Inflammatory macrophage treated with lipopolysaccharide for 1 hour (primary cell): ENCODE data around the gene ZNF132.
"Not testable (repeated sequence)": the region's sequence is repeated elsewhere in the genome, so short reads cannot be mapped to it uniquely, and the experiment has no call there.

Experiments used
- DNase-seq, 2 donors: peaks; one replicate each; pipeline ENCODE4 v3.0.0-alpha.2; 2020 to 2022

Gene ZNF132

DNA sequence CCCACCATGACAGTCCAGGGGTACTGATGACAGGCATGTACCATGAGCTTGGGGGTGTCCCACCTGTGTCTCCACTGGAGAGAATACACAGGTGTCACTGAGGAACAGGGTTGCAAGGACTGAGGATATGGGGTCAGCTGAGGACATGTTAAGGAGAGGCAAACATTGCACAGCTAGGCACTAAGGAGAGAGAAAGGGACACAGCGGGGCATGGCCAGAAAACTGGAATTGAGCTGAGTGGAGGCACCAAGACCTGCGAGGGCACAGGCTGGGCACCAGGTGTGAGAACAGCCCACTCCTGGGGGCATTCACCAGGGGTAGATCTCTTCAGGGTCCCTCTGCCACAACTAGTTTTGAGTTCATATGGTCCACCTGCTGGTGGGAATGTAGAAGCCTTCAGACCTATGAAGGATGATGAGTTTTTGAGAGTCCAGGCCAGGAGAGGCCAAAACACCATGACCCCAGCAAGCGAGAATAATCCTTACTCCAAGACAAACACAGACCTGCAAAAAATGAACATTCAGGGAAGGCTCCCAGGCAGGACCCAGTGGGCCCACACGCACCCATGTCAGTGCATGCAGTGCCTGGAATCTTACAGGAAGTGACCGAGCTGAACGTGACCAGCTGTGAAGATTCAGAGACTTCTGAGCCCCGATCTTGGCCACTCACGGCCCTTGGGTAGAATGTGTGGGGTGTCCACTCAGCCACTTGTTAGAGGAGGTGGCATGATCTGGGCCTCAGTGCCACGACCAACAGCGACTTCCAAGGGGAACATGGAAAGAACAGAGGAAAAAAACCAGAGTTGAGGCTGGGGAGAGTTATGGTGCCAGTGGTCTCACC lies 32.9 kb downstream of the ZNF132 start:
- DNase-seq, result no peak

- DNase-seq, result not testable (repeated sequence)
Observed at GRCh38 chr19:58403920-58404478, 36.0 kb downstream of the ZNF132 start.

DNA sequence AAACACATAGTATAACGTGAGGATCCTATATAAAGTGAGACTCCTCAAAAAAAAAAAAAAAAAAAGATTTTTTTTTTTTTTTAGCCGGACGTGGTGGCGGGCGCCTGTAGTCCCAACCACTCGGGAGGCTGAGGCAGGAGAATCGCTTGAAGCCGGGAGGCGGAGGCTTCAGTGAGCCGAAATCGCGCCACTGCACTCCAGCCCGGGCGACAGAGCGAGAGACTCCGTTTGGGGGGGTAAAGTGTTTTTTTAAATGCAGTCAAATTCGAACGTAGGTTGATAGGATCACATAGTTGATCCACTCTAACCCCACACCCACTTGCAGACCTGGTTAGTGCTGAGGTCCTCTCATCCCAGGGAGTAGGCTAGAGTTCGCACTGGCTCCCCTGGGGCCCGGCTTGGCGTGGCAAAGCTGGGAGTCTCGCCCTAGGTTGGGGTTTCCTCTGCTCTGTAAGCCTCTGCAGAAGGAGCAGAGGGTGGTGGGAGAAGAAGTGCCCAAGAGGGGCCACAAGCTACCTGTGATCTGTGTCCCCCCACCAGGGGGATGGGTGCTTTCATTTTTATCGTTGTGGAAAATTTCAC lies 38.0 kb downstream of the ZNF132 start:
- DNase-seq, result no peak

- peak; percentile 99 for DNase-seq
Observed at GRCh38 chr19:58400916-58401839, 38.8 kb downstream of the ZNF132 start.

GRCh38 chr19:58400316-58400915 lies 39.5 kb downstream of the ZNF132 start:
- no peak for DNase-seq

GRCh38 chr19:58399903-58400302 lies 40.0 kb downstream of the ZNF132 start:
- no peak for DNase-seq

DNA sequence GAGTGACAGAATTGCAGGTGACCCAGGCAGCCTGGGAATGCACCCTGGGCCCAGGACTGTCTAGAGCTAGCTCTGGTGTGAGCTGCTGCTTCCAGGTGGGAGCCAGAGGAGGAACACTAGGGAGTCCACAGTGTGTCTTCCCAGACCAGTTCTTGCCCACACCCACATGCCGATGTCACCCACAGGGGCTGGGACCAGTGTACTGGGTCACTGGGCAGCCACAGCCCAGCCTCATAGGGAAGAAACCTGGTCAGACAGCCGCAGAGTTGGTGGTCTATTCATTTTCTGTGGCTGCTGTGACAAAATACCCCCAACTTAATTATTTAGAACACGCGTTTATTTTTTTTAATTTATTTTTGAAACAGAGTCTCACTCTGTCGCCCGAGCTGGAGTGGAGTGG lies 41.4 kb downstream of the ZNF132 start:
- DNase-seq, result no peak

GRCh38 chr19:58398087-58398486 lies 41.9 kb downstream of the ZNF132 start:
- DNase-seq, result no peak

DNA sequence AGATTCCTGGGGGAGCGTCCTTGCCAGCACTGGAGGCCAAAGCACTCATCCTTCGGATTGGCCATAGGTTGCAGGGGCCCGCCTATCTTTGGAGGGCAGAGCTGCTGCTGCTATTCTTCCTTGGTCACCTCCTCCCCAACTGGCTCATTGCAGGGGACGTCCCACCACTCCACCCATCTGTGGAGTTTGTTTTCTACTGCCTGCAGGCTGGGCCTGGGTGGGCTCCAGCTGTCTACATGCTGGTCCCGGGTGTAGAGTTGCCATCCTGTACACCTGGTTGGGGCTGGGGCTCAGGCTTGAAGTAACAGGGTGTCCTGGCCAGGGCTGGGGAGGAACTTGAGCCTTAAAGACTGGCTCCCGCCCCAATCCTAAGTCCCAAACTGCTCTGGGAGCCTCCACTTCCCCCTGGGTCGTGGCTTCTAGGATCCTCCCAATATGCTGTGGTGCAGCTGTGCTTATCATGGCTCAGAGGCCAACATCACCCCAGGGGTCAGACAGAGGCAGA lies 42.4 kb downstream of the ZNF132 start:
- DNase-seq, result no peak

DNA sequence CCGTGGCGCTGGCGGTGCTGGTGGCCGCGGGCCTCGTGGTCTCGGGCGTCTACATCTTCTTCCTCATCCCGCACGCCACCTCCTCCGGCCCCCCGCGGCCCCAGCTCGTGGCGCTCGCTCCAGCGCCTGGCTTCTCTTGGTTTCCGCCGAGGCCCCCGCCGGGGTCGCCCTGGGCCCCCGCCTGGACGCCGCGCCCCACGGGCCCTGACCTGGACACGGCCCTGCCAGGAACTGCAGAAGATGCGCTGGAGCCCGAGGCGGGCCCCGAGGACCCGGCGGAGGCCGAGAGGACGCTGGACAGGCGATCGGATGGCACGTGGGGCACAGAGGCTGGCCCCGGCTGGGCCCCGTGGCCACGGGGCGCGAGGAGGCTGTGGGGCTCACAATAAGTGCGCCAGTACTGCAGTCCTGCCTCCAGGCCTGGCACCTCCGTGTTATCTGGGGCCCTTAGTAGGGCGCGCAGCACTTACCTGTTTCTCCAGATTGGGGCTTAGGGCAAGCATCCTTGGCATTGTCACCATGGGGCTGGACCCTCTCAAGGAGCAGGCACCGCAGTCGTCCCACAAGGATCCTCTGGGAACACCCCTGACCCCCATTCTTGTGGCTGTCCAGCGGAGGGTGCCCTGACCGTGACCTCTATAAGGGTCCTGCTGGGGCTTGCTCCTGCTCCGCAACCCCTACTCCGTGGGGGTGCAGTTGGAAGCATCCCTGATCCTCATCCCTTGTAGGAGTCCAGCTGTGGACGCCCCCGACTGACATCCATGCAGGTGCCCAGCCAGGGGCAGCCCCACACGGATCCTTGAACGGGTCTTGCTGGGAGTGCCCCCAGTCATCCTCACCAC lies 43.0 kb downstream of the ZNF132 start:
- no peak for DNase-seq

DNA sequence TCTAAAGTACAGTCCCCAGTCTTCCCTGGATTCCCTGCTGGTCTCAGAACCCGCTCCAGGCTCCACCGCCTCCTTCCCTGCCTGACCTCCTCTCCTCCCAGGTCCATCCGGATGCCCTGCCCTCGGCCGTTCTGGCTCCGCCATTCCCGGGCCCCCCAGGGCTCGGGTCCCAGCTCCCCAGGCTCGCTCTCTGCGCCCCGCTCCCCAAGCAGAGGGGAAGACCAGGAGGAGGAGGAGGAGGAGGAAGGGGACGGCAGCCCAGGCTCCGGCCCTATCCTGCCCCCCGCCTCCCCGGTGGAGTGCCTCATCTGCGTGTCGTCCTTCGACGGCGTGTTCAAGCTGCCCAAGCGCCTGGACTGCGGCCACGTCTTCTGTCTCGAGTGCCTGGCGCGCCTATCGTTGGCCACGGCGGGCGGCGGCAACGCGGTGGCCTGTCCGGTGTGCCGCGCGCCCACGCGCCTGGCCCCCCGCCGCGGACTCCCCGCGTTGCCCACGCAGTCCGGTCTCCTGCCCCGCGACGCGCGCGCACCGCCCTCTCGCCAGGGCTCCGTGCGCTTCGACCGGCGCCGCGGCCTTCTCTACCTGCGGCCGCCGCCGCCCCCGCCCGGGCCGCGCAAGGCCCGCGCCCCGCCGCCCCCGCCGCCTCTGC lies 43.9 kb downstream of the ZNF132 start:
- no peak for DNase-seq

DNA sequence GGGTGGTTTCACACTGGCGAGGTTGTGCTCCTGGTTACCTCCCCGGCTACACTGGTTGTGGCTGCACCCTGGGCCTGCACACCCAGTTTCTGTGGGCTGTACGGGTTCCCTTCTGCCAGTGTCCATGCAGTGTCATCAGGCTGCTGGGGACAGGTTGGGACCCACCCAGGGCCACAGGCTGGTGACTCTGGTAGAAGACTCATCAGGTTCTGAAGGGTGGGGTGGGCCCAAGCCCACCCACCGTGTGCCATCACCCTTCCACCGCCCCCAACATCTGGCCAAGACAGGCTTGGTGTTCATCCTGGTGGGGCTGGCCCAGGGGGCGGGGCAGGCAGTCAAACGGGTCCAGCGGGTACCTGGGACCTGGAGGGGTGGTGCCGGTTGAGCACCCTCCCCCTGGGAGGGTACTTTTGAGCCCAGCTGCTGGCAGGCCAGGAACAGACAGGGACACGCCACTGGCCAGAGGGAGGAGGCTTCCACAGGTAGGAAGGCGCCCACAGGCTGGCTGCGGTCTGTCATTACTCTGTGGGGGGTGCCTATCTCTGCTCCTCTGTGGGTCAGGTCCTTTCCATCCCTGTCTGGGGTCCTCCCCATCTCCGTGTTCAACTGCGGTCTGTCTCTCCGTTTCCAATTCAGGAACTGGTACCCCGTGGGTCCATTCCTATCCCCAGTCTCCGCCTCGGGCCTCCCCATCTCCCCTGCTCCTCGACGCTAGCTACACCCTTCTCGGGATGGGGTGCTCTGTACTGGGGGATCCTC lies 44.6 kb downstream of the ZNF132 start, which contains the start of gene RNF225:
Gene RNF225 (plus strand): TSS at position 437 of the 759 bp plus-strand sequence. CDS start 434 bp downstream, outside the sequence.
- DNase-seq, result no peak

- no peak for DNase-seq
Observed at GRCh38 chr19:58394821-58395219, 45.1 kb downstream of the ZNF132 start.

DNA sequence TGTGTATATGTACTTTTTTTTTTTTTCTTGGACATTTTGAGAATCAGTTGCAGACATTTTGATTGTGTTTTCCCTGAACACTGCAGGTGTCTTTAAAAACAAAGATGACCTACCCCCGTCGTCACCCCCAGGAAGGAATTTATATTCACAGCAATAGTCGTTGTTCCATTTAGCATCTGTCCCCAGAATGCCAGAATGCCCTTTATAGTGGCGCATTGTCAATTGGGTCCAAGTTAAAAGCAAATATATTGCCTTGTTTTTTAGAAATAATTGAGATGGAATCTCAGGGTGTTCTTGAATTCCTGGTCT lies 46.3 kb downstream of the ZNF132 start:
- DNase-seq, result no peak

GRCh38 chr19:58392945-58393724 lies 46.8 kb downstream of the ZNF132 start:
- no peak for DNase-seq

DNA sequence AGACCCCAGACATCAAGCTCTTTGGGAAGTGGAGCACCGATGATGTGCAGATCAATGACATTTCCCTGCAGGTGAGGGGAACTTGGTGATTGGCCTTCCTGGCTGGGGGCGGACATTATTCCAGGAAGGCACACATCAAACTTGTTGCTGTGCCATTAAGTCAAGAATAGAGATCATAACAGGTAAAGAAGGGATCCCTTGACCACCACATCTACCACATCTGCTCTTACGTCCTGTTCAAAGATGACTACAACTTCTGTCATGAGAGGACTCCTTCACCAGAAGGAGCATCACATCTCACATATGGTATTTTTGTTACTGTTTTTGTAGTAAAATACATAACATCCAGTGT lies 51.8 kb downstream of the ZNF132 start:
- no peak for DNase-seq

DNA sequence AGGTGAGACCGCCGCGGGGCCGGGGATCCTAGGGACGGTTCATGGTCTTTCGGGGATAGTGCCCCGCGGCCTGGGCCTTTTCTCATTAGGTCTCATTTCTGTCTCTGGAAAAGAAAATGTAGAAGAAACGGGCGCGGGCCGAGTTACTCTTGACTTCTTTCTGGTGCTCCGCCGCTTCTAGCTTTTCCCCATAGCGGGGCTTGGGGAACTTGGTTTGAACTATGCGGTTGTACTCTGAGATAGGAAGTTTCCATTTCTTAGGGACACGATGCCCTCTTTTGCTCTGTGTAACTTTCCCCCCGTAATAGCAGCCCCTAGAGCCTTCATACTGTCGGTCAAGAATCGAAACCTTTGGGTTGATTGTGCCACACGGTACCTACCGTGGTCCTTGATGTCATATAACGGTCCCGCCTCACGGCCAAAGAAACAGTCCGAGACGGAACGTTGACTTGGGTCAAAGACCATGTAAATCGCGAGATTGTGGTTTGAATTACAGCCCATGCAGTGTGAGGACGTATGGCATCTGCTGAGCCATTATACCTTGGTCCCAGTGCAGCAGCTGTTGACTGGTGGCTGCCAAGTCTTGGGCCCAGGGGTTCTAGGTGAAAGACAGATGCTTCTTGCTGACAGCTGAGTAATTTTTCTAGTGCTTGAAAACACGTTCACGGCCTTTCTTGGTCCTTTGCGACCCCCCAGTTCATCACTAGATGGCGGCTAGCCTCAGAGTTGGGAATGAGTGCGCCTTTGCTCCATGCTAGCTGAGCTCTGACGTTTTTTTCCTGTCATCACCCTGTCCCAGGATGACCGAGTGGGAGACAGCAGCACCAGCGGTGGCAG lies 52.4 kb downstream of the ZNF132 start:
- no peak for DNase-seq

- peak; percentile 98 to 99 for DNase-seq
Observed at GRCh38 chr19:58386576-58387337, 53.2 kb downstream of the ZNF132 start, which contains the start of gene RPS5. RPS5 (plus strand) TSS chr19:58387269; CDS start chr19:58388138, 869 bp downstream.
